ENCODE measurements around the gene CDH4.

The CDH4 gene

GRCh38 chr20:61784801-61785566 is 532.9 kb downstream of the CDH4 start:
- DNase-seq (ENCODE audit: low read depth in 2 of 2): no peak

- no peak for DNase-seq (ENCODE audit: low read depth in 2 of 2)
Measured at GRCh38 chr20:61785567-61785816, 533.4 kb downstream of the CDH4 start.

- no peak for DNase-seq (ENCODE audit: low read depth in 2 of 2)
Measured at GRCh38 chr20:61786230-61786629, 534.2 kb downstream of the CDH4 start.

DNA sequence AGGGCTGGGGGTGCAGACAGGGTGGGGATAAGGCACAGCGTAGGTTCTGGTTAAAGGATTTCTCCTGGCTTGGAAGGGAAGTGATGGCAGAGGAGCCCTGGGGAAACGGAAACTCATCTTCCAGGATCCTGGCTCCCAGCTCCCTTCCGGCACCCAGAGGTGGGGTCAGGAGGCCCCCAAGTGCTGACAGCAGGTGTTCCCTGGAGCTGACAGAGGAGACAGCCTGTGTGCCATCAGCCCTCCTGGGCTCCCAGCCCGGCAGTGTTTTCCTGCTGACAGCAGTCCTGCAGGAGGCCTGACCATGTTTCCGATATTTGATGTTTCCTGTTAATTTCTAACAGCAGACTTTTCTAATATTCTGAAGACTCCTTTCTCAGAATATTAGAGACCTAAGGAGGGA is 536.3 kb downstream of the CDH4 start:
- no peak for DNase-seq (ENCODE audit: low read depth in 2 of 2)

GRCh38 chr20:61789329-61789728 is 537.3 kb downstream of the CDH4 start:
- DNase-seq (ENCODE audit: low read depth in 2 of 2): no peak

DNA sequence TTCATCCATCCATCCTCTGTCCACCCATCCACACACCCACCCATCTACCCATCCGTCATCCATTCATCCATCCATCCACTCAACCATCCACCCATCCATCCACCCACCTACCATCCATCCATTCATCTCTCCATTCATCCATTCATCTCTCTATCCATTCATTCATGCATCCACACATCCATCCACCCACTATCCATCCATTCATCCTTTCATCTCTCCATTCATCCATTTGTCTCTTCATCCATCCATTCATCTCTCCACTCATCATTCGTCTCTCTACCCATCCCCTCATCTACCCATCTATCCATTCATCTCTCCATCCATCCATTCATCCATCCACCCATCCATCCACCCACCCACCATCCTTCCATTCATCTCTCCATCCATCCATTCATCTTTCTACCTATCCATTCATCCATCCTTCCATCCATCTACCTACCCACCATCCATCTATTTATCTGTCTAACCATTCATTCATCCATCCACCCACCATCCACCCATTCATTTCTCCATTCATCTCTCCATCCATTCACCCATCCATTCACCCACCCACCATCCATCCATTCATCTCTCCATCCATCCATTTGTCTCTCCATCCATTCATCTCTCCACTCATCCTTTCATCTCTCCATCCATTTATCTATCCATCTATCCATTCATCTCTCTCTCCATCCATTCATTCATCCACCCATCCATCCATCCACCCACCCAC is 538.2 kb downstream of the CDH4 start:
- no peak for DNase-seq (ENCODE audit: low read depth in 2 of 2)

DNA sequence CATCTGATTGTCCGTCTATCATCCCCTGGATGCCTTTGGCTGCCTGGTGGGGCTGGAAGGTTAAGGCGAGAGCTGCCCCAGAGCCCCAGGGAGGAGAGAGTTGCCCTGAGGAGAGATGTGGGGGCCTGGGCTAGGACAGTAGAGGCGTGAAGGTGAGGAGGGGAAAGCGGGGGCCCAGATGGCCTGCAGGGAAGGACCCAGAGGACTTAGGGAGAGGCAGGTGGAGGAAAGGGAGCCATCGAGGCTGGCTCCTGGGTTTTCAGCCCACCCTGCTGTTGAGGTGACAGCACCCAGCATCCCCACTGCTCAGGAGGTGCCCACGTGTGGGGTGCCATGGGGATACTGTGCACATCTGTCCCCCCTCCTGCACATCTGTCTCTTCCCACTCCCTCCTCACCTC is 539.9 kb downstream of the CDH4 start:
- no peak for DNase-seq (ENCODE audit: low read depth in 2 of 2)

DNA sequence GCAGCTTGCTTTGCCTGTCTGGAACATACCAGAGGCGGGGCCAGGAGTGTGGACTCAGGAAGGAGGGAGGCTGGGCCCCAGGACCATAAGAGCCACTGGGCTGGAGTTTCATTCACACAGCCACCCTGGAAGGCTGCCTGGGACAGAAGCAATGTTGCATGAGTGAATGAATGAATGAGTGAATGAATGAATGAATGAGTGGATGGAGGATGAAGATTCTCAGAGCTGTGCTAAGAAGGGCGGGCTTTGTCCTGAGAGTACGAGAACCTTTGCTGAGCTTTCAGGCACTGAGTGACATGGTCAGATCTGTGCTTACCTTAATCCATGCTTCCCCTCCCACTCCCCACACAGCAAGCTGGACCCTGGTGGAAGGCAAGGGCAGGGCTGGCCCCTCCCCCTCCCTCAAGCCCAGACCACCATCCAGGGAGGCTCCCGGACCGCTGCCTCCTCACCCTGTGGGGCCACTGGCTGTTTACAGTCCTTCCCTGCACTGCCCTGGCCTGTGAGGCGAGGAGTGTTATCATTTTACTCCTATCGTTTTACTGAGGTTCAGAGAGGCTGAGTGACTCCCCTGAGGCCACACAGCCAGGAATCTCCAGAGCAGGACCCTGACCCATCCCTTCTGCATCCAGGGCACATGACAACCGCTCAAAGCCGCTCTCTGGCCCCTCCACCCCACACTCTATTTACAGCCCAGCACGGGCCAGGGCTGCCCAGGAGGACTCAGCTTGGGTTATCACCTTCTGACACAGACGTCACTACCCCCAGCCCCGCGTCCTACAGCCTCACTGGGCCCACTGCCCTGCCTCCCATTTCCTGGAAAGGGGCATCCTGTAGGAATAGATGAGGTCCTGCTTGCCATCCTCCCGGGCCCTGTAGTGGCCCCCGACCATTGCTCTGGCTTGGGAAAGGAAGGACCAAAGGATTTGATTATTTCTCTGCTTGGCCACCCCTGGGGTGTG is 543.9 kb downstream of the CDH4 start:
- no peak for DNase-seq (ENCODE audit: low read depth in 2 of 2)

- DNase-seq (ENCODE audit: low read depth in 2 of 2): no peak
Measured at GRCh38 chr20:61796738-61797137, 544.7 kb downstream of the CDH4 start.

GRCh38 chr20:61797200-61797599 is 545.1 kb downstream of the CDH4 start:
- DNase-seq (ENCODE audit: low read depth in 2 of 2): no peak

- DNase-seq (ENCODE audit: low read depth in 2 of 2): no peak
Measured at GRCh38 chr20:61797971-61798411, 545.9 kb downstream of the CDH4 start.

GRCh38 chr20:61798632-61799031 is 546.6 kb downstream of the CDH4 start:
- DNase-seq (ENCODE audit: low read depth in 2 of 2): no peak

- no peak for DNase-seq (ENCODE audit: low read depth in 2 of 2)
Measured at GRCh38 chr20:61799394-61799923, 547.4 kb downstream of the CDH4 start.

- no peak for DNase-seq (ENCODE audit: low read depth in 2 of 2)
Measured at GRCh38 chr20:61799928-61800327, 547.9 kb downstream of the CDH4 start.

DNA sequence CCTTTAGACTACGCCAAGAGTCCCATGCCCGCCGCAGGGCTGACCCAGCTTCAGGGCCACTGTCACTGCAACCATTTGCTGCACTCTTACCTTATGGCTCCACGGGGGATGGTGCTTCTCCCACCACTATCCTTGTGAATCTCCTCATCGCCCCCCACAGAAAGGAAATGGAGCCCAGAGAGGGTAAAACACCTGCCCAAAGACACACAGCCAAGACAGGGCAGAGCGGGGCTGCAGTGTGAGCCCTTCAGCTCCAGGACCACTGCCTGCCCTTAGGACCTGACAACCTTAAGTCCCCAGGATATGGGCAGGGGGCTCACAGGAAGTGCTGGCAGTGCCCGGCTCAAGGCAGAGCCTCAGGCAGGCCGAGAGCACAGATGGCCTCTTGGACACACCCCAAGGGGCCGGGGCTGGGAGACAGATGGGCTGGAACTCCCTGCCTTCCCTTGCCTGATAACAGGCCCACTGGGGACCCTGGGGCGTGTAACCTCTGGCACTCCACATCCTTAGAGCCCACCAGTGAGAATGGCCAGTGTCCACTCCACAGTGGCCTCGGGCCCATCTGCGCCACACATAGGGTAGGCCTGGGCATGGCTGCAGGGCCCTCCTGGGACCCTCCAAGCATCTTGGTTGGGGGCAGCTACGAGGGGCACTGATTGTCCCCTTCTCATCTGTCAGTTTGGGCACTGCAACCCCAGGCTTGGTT is 548.5 kb downstream of the CDH4 start:
- no peak for DNase-seq (ENCODE audit: low read depth in 2 of 2)

DNA sequence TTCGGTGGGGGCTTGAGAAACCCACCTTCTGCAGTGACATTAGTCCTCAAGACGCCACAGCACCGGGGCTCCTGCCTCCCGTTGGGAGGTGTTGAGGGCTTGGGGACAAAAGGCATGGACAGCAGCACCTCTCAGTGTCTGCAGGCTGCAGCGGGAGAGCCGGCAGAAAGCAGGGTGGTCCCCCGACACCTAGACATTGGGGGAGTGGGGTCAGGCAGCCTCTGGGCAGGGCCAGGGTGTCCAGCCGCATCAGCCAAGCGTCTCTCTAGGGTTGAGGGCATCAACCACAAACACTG is 549.0 kb downstream of the CDH4 start:
- DNase-seq (ENCODE audit: low read depth in 2 of 2): no peak

DNA sequence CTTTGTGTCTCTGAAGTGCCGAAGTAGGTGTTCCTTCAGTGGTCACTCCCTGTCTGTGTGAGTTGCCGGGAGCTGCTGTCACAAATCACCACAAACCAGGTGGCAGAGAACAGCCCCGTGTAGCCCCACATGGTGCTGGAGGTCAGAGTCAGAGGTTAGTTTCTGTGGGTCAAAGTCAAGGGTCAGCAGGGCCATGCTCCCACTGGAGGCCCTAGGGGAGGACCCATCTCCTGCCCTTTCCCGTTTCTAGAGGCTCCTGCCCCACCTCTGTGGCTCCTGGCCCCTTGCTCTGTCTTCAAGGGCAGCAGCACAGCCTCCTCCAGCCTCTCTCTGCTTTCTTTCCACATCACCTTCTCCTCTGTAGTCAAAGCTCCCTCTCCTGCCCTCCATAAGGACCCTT is 549.4 kb downstream of the CDH4 start:
- no peak for DNase-seq (ENCODE audit: low read depth in 2 of 2)

- DNase-seq (ENCODE audit: low read depth in 2 of 2): no peak
Measured at GRCh38 chr20:61801857-61802442, 549.9 kb downstream of the CDH4 start.

- DNase-seq (ENCODE audit: low read depth in 2 of 2): no peak
Measured at GRCh38 chr20:61802721-61803311, 550.8 kb downstream of the CDH4 start.

DNA sequence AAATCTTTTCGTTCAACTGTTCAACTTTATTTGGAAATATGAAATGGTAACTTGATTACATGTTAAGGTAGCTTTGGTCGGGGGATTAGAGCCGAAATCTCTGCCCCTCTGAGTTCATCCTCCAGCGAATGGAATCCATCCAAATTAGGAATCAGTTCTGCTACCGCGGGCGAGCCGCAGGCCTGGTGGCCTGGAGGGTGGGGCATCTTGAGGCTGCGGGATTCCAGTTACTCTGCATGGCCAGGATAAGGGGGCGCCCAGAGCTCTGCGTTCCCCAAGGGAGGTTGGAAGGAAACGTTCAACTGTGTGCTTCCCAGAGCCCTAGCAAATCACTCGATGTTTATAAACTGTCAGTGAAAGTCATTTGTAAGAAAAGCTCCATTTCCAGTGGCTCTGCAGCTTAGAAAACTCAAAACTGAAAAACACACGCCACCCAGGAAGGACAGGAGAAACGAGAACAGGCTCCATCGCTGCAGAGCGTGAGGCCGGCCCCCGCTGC is 551.4 kb downstream of the CDH4 start:
- DNase-seq (ENCODE audit: low read depth in 2 of 2): no peak
